Astrocyte (in vitro differentiated cells and primary cell): ENCODE results near the gene CEP128. TPM values are rescaled to one million over a fixed set of nuclear protein-coding genes. Genes with fewer than 3 reads are reported as not detected.
A peak's percentile ranks its signal among the peaks of the same experiment; 100 is the strongest.

Experiments
- DNase-seq: peaks from one replicate; pipeline ENCODE4 v3.0.0-alpha.2; 2010; ENCODE audit warnings: low read depth
- FAIRE-seq: peaks from 2 replicates; lab custom pipeline; 2011; peaks lifted over from hg19 to GRCh38; lab: Jason Lieb, UNC
- H2AFZ ChIP-seq: 2 replicates; pipeline ENCODE4 v1.6.0; 2012; ENCODE audit warnings: low read depth, low read length, inconsistent platforms
- H3K27ac ChIP-seq: 2 replicates; pipeline ENCODE4 v1.5.1; 2011; ENCODE audit warnings: low read depth, low read length, inconsistent platforms
- H3K27me3 ChIP-seq: 2 replicates; pipeline ENCODE4 v1.6.0; 2011; ENCODE audit warnings: low read length, inconsistent platforms; ENCODE audit not compliant: insufficient read depth
- H3K36me3 ChIP-seq: 2 replicates; pipeline ENCODE4 v1.5.1; 2011; ENCODE audit warnings: low read length, inconsistent platforms; ENCODE audit not compliant: insufficient read depth
- H3K4me1 ChIP-seq: 2 replicates; pipeline ENCODE4 v1.5.1; 2011; ENCODE audit warnings: low read length, inconsistent platforms; ENCODE audit not compliant: insufficient read depth
- H3K4me2 ChIP-seq: 2 replicates; pipeline ENCODE4 v1.6.0; 2012; ENCODE audit warnings: low read length, inconsistent platforms
- H3K4me3 ChIP-seq: 2 replicates; pipeline ENCODE4 v1.5.1; 2011; ENCODE audit warnings: low read depth, mild to moderate bottlenecking, low read length, inconsistent platforms; ENCODE audit not compliant: insufficient read depth
- H3K79me2 ChIP-seq: 2 replicates; pipeline ENCODE4 v1.6.0; 2012; ENCODE audit warnings: mild to moderate bottlenecking, low read length, inconsistent platforms; ENCODE audit not compliant: insufficient read depth
- H3K9ac ChIP-seq: 2 replicates; pipeline ENCODE4 v1.6.0; 2012; ENCODE audit warnings: mild to moderate bottlenecking, low read length, inconsistent platforms
- H3K9me3 ChIP-seq: 2 replicates; pipeline ENCODE4 v1.5.1; 2012; ENCODE audit warnings: low read depth, mild to moderate bottlenecking, low read length, inconsistent platforms; ENCODE audit not compliant: insufficient read depth
- H4K20me1 ChIP-seq: 2 replicates; pipeline ENCODE4 v1.6.0; 2012; ENCODE audit warnings: low read length, inconsistent platforms; ENCODE audit not compliant: insufficient read depth
- H3K27ac Mint-ChIP-seq: one replicate; pipeline ENCODE4 v1.8.0; 2021; ENCODE audit warnings: mild to moderate bottlenecking, mixed read lengths; ENCODE audit not compliant: unreplicated experiment
- H3K27me3 Mint-ChIP-seq: one replicate; pipeline ENCODE4 v1.8.0; 2021; ENCODE audit warnings: low read depth, mixed read lengths; ENCODE audit not compliant: unreplicated experiment
- H3K36me3 Mint-ChIP-seq: one replicate; pipeline ENCODE4 v1.8.0; 2021; ENCODE audit warnings: low read depth, mixed read lengths; ENCODE audit not compliant: unreplicated experiment
- H3K4me1 Mint-ChIP-seq: one replicate; pipeline ENCODE4 v1.8.0; 2021; ENCODE audit warnings: low read depth, mixed read lengths; ENCODE audit not compliant: unreplicated experiment
- H3K4me3 Mint-ChIP-seq: one replicate; pipeline ENCODE4 v1.8.0; 2021; ENCODE audit warnings: mild to moderate bottlenecking, moderate library complexity, mixed read lengths; ENCODE audit not compliant: unreplicated experiment
- H3K9me3 Mint-ChIP-seq: one replicate; pipeline ENCODE4 v1.8.0; 2021; ENCODE audit warnings: mild to moderate bottlenecking, mixed read lengths; ENCODE audit not compliant: unreplicated experiment
- CTCF ChIP-seq: IDR thresholded peaks from 2 replicates; pipeline ENCODE4 v1.5.1; 2011; ENCODE audit warnings: low read depth, mild to moderate bottlenecking, inconsistent platforms, low read length, moderate library complexity; ENCODE audit not compliant: insufficient read depth
- EZH2 ChIP-seq: IDR thresholded peaks from 2 replicates; pipeline ENCODE4 v1.6.1; 2012; ENCODE audit warnings: mild to moderate bottlenecking, low read length, inconsistent platforms; ENCODE audit not compliant: insufficient read depth
- total RNA-seq: library from RNA; stranded (reverse); gene quantifications from 2 replicates; pipeline ENCODE4 v1.2.1, GENCODE V29; 2021

The CEP128 gene
- total RNA-seq, 1 donor from 2014 or later, result 6.4 TPM

GRCh38 chr14:80475074-80475473 is 466.5 kb downstream of the CEP128 start:
- Histone ChIP-seq H3K4me1 (no peaks in the 10 kb centered on the region), H2AFZ (no peak overlapping the region), H3K27me3 (no peaks in the 10 kb centered on the region), H3K4me3 (no peak overlapping the region), H3K27ac (no peak overlapping the region), H3K9ac (no peak overlapping the region), H4K20me1 (no peaks in the 10 kb centered on the region), H3K4me2 (peak overlapping the region; percentile 9), H3K79me2 (no peaks in the 10 kb centered on the region), H3K36me3 (no peaks in the 10 kb centered on the region), H3K9me3 (peaks cover 5% of the 10 kb centered on the region)
- DNase-seq (peak; percentile 59), FAIRE-seq (no peak)
- Mint-ChIP-seq H3K9me3 (peaks cover 12% of the 10 kb centered on the region), H3K36me3 (peaks cover 4% of the 10 kb centered on the region), H3K4me1 (peaks cover 7% of the 10 kb centered on the region), H3K4me3 (no peak overlapping the region), H3K27ac (no peak overlapping the region), H3K27me3 (no peaks in the 10 kb centered on the region)
- TF ChIP-seq CTCF (no peak), EZH2 (no peak)

GRCh38 chr14:80468331-80469122 is 473.0 kb downstream of the CEP128 start:
- no peak for FAIRE-seq
- H3K4me2 ChIP-seq, result no peak overlapping the region
- no peaks in the 10 kb centered on the region for H3K27me3 Mint-ChIP-seq

More at GRCh38 chr14:80468331-80469122, 473.0 kb downstream of the CEP128 start:
- no peak overlapping the region for H3K4me3 ChIP-seq
- no peaks in the 10 kb centered on the region for H3K36me3 ChIP-seq
- Mint-ChIP-seq H3K27ac (no peak overlapping the region), H3K4me3 (no peak overlapping the region), H3K9me3 (peaks cover 17% of the 10 kb centered on the region), H3K36me3 (no peaks in the 10 kb centered on the region), H3K4me1 (no peaks in the 10 kb centered on the region)
- no peak overlapping the region for H3K27ac ChIP-seq
- TF ChIP-seq CTCF, result no peak
- TF ChIP-seq EZH2, result no peak
- no peak for DNase-seq
- H3K27me3 ChIP-seq, result no peaks in the 10 kb centered on the region
- no peaks in the 10 kb centered on the region for H4K20me1 ChIP-seq
- H3K9ac ChIP-seq, result no peak overlapping the region
- H3K79me2 ChIP-seq, result no peaks in the 10 kb centered on the region
- H2AFZ ChIP-seq, result no peak overlapping the region
- no peaks in the 10 kb centered on the region for H3K4me1 ChIP-seq
- H3K9me3 ChIP-seq, result peaks cover 7% of the 10 kb centered on the region
